HCT116 (cell line): ENCODE results near the gene ALDH3A2. TPM values are rescaled to one million over a fixed set of nuclear protein-coding genes. Genes with fewer than 3 reads are reported as not detected.

Experiments used
- ATAC-seq: fragments of 200-7000 bp; cut with Tn5 transposase; 2 replicates; pipeline ENCODE4 v1.9.1; 2020; ENCODE audit warnings: mild to moderate bottlenecking, moderate library complexity
- BruUV-seq: library from RNA; stranded (reverse); fragments of 400-500 nt; replicated peaks from 2 replicates; lab custom pipeline; 2021; lab: Mats Ljungman, UMichigan
- CTCF ChIA-PET: fragments of 300-600 bp; sonication (Branson Sonifier 250); formaldehyde crosslinking; loops from one replicate; lab custom pipeline; 2021; ENCODE audit warnings: antibody characterized with exemption; lab: Charles Lee
- POLR2A ChIA-PET: fragments of 300-600, 350-600 bp; sonication (Branson Sonifier 250); formaldehyde crosslinking; loops from one replicate; lab custom pipeline; 2021; ENCODE audit warnings: antibody characterized with exemption; lab: Charles Lee
- RAD21 ChIA-PET, 2 experiments: fragments of 300-600 bp; sonication (Branson Sonifier 250); formaldehyde crosslinking; loops; one replicate each; lab custom pipeline; 2023; ENCODE audit warnings: low total read pairs in 2 of 2; ENCODE audit not compliant: uncharacterized antibody in 2 of 2, unreplicated experiment in 2 of 2, low non-redundant PET in 1 of 2; lab: Charles Lee
- DNase-seq: peaks from one replicate; pipeline ENCODE4 v3.0.0-alpha.2; 2010; ENCODE audit warnings: low read depth, low spot score
- H2AFZ ChIP-seq: fragments of 200-600 bp; shearing (Covaris generic), sonication (generic); 2 replicates; pipeline ENCODE4 v1.6.1; 2017; ENCODE audit warnings: low read depth, mixed run types, mixed read lengths, antibody characterized with exemption, low read length; ENCODE audit not compliant: poor library complexity, severe bottlenecking
- H3K27ac ChIP-seq: 2 replicates; pipeline ENCODE4 v1.5.1; 2012; ENCODE audit warnings: low read depth, low read length
- H3K27me3 ChIP-seq: fragments of 200-600 bp; sonication (generic); 2 replicates; pipeline ENCODE4 v1.6.1; 2016; ENCODE audit warnings: mixed run types, low read length, mixed read lengths; ENCODE audit not compliant: insufficient read depth
- H3K36me3 ChIP-seq, 2 experiments: fragments of 200-500 bp in 1 of 2; fragments of 200-600 bp in 1 of 2; sonication (Bioruptor generic) in 1 of 2; sonication (generic) in 1 of 2; 2 replicates each; pipeline versions ENCODE4 v1.5.1 to v1.6.1; 2014 to 2016; ENCODE audit warnings: low read length in 2 of 2, inconsistent platforms in 1 of 2, mixed read lengths in 1 of 2, mixed run types in 1 of 2; ENCODE audit not compliant: insufficient read depth in 2 of 2, control insufficient read depth in 1 of 2
- H3K4me1 ChIP-seq, 2 experiments: fragments of 200-600 bp in 1 of 2; sonication (generic) in 1 of 2; 2 replicates each; pipeline versions ENCODE4 v1.5.1 to v1.6.1; 2012 to 2017; ENCODE audit warnings: low read length in 2 of 2, inconsistent platforms in 1 of 2, mild to moderate bottlenecking in 1 of 2, mixed read lengths in 1 of 2, mixed run types in 1 of 2, moderate library complexity in 1 of 2; ENCODE audit not compliant: insufficient read depth in 2 of 2, control insufficient read depth in 1 of 2
- H3K4me2 ChIP-seq: fragments of 200-600 bp; sonication (generic); 2 replicates; pipeline ENCODE4 v1.6.1; 2017; ENCODE audit warnings: mixed run types, low read length, mixed read lengths
- H3K4me3 ChIP-seq, 2 experiments: fragments of 200-600 bp in 1 of 2; sonication (generic) in 1 of 2; replicated peaks in 1 of 2; 2 replicates each; pipeline ENCODE4 v1.5.1; 2011 to 2016; ENCODE audit warnings: low read length in 2 of 2, control low read depth in 1 of 2, low read depth in 1 of 2, mild to moderate bottlenecking in 1 of 2, mixed read lengths in 1 of 2, mixed run types in 1 of 2
- H3K79me2 ChIP-seq: fragments of 200-600 bp; sonication (generic); 2 replicates; pipeline ENCODE4 v1.6.1; 2017; ENCODE audit warnings: mild to moderate bottlenecking, mixed run types, low read length, moderate library complexity, mixed read lengths; ENCODE audit not compliant: insufficient read depth
- H3K9ac ChIP-seq: fragments of 200-600 bp; sonication (generic); 2 replicates; pipeline ENCODE4 v1.6.1; 2016; ENCODE audit warnings: low read length, mixed read lengths
- H3K9me2 ChIP-seq: fragments of 200-600 bp; sonication (generic), shearing (Covaris generic); 2 replicates; pipeline ENCODE4 v1.6.1; 2017; ENCODE audit warnings: mixed run types, mild to moderate bottlenecking, moderate library complexity; ENCODE audit not compliant: insufficient read depth
- H3K9me3 ChIP-seq, 2 experiments: fragments of 200-500 bp in 1 of 2; fragments of 200-600 bp in 1 of 2; sonication (Bioruptor generic) in 1 of 2; sonication (generic) in 1 of 2; 2 replicates each; pipeline ENCODE4 v1.6.1; 2014 to 2017; ENCODE audit warnings: low read length in 2 of 2, mixed read lengths in 2 of 2, inconsistent platforms in 1 of 2, low read depth in 1 of 2, mild to moderate bottlenecking in 1 of 2, mixed run types in 1 of 2, moderate library complexity in 1 of 2; ENCODE audit not compliant: control insufficient read depth in 1 of 2, insufficient read depth in 1 of 2
- H4K20me1 ChIP-seq: fragments of 200-600 bp; sonication (generic), shearing (Covaris generic); 2 replicates; pipeline ENCODE4 v1.6.1; 2017; ENCODE audit warnings: mixed run types, mild to moderate bottlenecking, moderate library complexity; ENCODE audit not compliant: insufficient read depth
- CBX3 ChIP-seq: IDR thresholded peaks from 2 replicates; pipeline ENCODE4 v1.6.1; 2012; ENCODE audit warnings: low read depth
- CEBPB ChIP-seq: IDR thresholded peaks from 2 replicates; pipeline ENCODE4 v1.6.1; 2012; ENCODE audit warnings: low read depth
- ELF1 ChIP-seq: IDR thresholded peaks from 2 replicates; pipeline ENCODE4 v1.6.1; 2012; ENCODE audit warnings: low read depth, borderline replicate concordance
- EZH2 ChIP-seq: fragments of 200-600 bp; sonication (generic); IDR thresholded peaks from 2 replicates; pipeline ENCODE4 v1.6.1; 2017; ENCODE audit warnings: antibody characterized with exemption, mixed run types
- JUND ChIP-seq: IDR thresholded peaks from 2 replicates; pipeline ENCODE4 v1.6.1; 2012
- SIN3A ChIP-seq: IDR thresholded peaks from 2 replicates; pipeline ENCODE4 v1.6.1; 2012; ENCODE audit warnings: low read depth
- SP1 ChIP-seq: IDR thresholded peaks from 2 replicates; pipeline ENCODE4 v1.6.1; 2012; ENCODE audit warnings: low read depth
- SRF ChIP-seq: IDR thresholded peaks from 2 replicates; pipeline ENCODE4 v1.6.1; 2012; ENCODE audit warnings: low read depth
- TCF7L2 ChIP-seq: IDR thresholded peaks from 2 replicates; pipeline ENCODE4 v1.7.0; 2011; ENCODE audit warnings: borderline replicate concordance, inconsistent platforms; ENCODE audit not compliant: insufficient read depth, insufficient read length; ENCODE audit errors: extremely low read depth
- YY1 ChIP-seq: IDR thresholded peaks from 2 replicates; pipeline ENCODE4 v1.6.1; 2011; ENCODE audit warnings: low read length, low read depth, moderate library complexity, mild to moderate bottlenecking; ENCODE audit not compliant: insufficient replicate concordance; ENCODE audit errors: extremely low read depth
- ZFX ChIP-seq: fragments of 450-650 bp; IDR thresholded peaks from 2 replicates; pipeline ENCODE4 v1.6.1; 2017
- intact Hi-C: fragments of 100-400 bp; cut with micrococcal nuclease; formaldehyde crosslinking; loops from 2 replicates; pipeline ENCODE4 v1.10.0; 2022
- total RNA-seq: library from RNA; stranded (reverse); gene quantifications from one replicate; pipeline ENCODE4 v1.2.1, GENCODE V29; 2021; ENCODE audit not compliant: unreplicated experiment
- TF ChIP-seq, protein P1 (sequence below): IDR thresholded peaks from 2 replicates; pipeline ENCODE4 v1.6.1; 2012
- TF ChIP-seq, protein P2 (sequence below), 3 experiments: fragments of 200-600 bp in 1 of 3; sonication (generic) in 1 of 3; IDR thresholded peaks in 2 of 3; conservative IDR thresholded peaks in 1 of 3; 2 replicates each; pipeline ENCODE4 v1.5.1; 2012 to 2017; ENCODE audit warnings: low read depth in 2 of 3, low read length in 2 of 3, antibody characterized with exemption in 1 of 3, borderline replicate concordance in 1 of 3, control low read depth in 1 of 3, mild to moderate bottlenecking in 1 of 3, mixed read lengths in 1 of 3, mixed run types in 1 of 3, moderate library complexity in 1 of 3; ENCODE audit not compliant: insufficient read depth in 1 of 3

The ALDH3A2 gene
- total RNA-seq, 1 experiment from 2014 or later, result 86.8 TPM

DNA sequence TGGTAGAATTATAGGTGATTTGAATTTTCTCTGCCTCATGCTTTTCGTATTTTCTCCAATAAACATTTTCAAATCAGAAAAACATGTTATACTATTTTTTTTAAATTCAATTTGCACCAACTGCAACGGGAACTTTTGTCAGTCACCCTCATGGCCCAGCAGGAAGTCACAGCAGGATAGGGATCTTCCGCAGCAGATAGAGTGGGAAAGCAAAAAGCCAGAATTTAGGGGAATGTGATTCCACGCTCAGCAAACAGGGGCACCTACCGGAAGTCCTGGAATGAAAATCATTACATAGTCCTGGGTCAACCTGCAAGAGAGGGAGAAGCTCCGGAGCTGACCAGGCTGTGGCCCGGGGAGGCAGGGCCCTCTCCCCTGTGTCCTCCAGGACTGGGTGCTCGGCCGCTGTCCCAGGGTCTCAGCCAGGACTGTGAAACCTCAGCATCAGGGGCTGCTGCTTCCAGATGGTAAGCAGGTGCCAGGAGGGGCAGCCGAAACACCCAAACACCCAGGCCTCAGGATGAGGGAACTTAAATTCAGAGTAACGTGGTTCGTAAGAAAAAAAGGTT, 64.0 kb downstream of the ALDH3A2 start:
- Histone ChIP-seq H3K27ac (no peak overlapping the region), H3K4me1 (peaks cover 0 to 6% of the 10 kb centered on the region in 2 experiments; a peak in 2 of 4 replicates), H3K36me3 (no peaks in the 10 kb centered on the region), H3K9me3 (no peaks in the 10 kb centered on the region), H3K9me2 (no peaks in the 10 kb centered on the region), H2AFZ (no peak overlapping the region), H3K4me3 (no peak overlapping the region), H4K20me1 (no peaks in the 10 kb centered on the region), H3K27me3 (no peaks in the 10 kb centered on the region), H3K9ac (no peak overlapping the region), H3K79me2 (no peaks in the 10 kb centered on the region), H3K4me2 (no peak overlapping the region)
- ChIA-PET RAD21 (no interaction called here), CTCF (no interaction called here), POLR2A (no interaction called here)
- TF ChIP-seq SIN3A (no peak), SP1 (no peak), CBX3 (no peak), ZFX (no peak), JUND (no peak), CEBPB (no peak), ELF1 (no peak), TCF7L2 (no peak), EZH2 (no peak), YY1 (no peak), SRF (no peak)
- TF ChIP-seq, protein P1, sequence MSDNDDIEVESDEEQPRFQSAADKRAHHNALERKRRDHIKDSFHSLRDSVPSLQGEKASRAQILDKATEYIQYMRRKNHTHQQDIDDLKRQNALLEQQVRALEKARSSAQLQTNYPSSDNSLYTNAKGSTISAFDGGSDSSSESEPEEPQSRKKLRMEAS, result no peak
- TF ChIP-seq, protein P2, sequence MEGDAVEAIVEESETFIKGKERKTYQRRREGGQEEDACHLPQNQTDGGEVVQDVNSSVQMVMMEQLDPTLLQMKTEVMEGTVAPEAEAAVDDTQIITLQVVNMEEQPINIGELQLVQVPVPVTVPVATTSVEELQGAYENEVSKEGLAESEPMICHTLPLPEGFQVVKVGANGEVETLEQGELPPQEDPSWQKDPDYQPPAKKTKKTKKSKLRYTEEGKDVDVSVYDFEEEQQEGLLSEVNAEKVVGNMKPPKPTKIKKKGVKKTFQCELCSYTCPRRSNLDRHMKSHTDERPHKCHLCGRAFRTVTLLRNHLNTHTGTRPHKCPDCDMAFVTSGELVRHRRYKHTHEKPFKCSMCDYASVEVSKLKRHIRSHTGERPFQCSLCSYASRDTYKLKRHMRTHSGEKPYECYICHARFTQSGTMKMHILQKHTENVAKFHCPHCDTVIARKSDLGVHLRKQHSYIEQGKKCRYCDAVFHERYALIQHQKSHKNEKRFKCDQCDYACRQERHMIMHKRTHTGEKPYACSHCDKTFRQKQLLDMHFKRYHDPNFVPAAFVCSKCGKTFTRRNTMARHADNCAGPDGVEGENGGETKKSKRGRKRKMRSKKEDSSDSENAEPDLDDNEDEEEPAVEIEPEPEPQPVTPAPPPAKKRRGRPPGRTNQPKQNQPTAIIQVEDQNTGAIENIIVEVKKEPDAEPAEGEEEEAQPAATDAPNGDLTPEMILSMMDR (IDR thresholded peaks at IDR 0.05 in 2 of 3, conservative IDR thresholded peaks at IDR 0.05 in 1 of 3; ENCODE audit: borderline replicate concordance in 1 of 3, insufficient read depth in 1 of 3, low read depth in 2 of 3, low read length in 2 of 3), result no peak
- DNase-seq (no peak), ATAC-seq (no peak)
- no TSS peak for BruUV-seq
- intact Hi-C loops, result no loop called here
